H1 (cell line): ENCODE data around the gene SCAP.

Experiments used
- CTCF ChIP-seq, 3 experiments: IDR thresholded peaks; 1 replicate in 2 of 3; 2 replicates in 1 of 3; pipeline versions ENCODE4 v1.5.1 to v1.6.1; 2011; ENCODE audit warnings: low read length in 3 of 3, mild to moderate bottlenecking in 3 of 3, inconsistent platforms in 2 of 3, low read depth in 1 of 3, moderate library complexity in 1 of 3; ENCODE audit not compliant: insufficient read depth in 1 of 3; ENCODE audit errors: control extremely low read depth in 1 of 3
- GABPA ChIP-seq: IDR thresholded peaks from 2 replicates; pipeline ENCODE4 v1.6.1; 2011; ENCODE audit warnings: mild to moderate bottlenecking, low read length, moderate library complexity, borderline replicate concordance; ENCODE audit not compliant: insufficient read depth
- JUN ChIP-seq: IDR thresholded peaks from 2 replicates; pipeline ENCODE4 v1.6.1; 2011; ENCODE audit warnings: low read depth, mild to moderate bottlenecking, improper control_type of control experiment, low read length
- POLR2A ChIP-seq, 2 experiments: IDR thresholded peaks; 1 replicate in 1 of 2; 2 replicates in 1 of 2; pipeline ENCODE4 v1.6.1; 2011; ENCODE audit warnings: low read depth in 2 of 2, low read length in 2 of 2, mild to moderate bottlenecking in 2 of 2; ENCODE audit errors: control extremely low read depth in 1 of 2
- POLR2AphosphoS5 ChIP-seq: IDR thresholded peaks from 2 replicates; pipeline ENCODE4 v1.6.1; 2011; ENCODE audit warnings: low read depth, low read length

GRCh38 chr3:47422743-47423142 lies 53.0 kb downstream of the SCAP start:
- TF ChIP-seq GABPA, result no peak
- no peak for TF ChIP-seq CTCF (IDR thresholded peaks at IDR 0.05; ENCODE audit: control extremely low read depth in 1 of 3, insufficient read depth in 1 of 3, low read depth in 1 of 3, low read length in 3 of 3)
- TF ChIP-seq POLR2A (IDR thresholded peaks at IDR 0.05; ENCODE audit: control extremely low read depth in 1 of 2, low read depth in 2 of 2, low read length in 2 of 2), result no peak
- TF ChIP-seq JUN, result no peak
- TF ChIP-seq POLR2AphosphoS5, result no peak
